NCI-H82 (cell line): ENCODE measurements around the gene PRKAB2.

ENCODE experiments used
- DNase-seq: peaks from one replicate; lab custom pipeline; 2025; lab: John Stamatoyannopoulos, UW

The PRKAB2 gene

GRCh38 chr1:147109762-147110161, 62.5 kb downstream of the PRKAB2 start:
- DNase-seq: no peak

GRCh38 chr1:147109041-147109440, 63.2 kb downstream of the PRKAB2 start:
- DNase-seq: no peak

GRCh38 chr1:147106407-147106881, 65.8 kb downstream of the PRKAB2 start:
- DNase-seq: peak; percentile 63

GRCh38 chr1:147105909-147106308, 66.4 kb downstream of the PRKAB2 start:
- DNase-seq: no peak
